Osteocyte (in vitro differentiated cells): Measurements from ENCODE around the gene ZC3H7B. TPM values are rescaled to one million over a fixed set of nuclear protein-coding genes. Genes with fewer than 3 reads are reported as not detected.

Experiments
- DNase-seq: peaks from one replicate; pipeline ENCODE4 v3.0.0; 2021; ENCODE audit warnings: mixed read lengths; ENCODE audit not compliant: unreplicated experiment; ENCODE audit errors: extremely low spot score
- H3K27ac Mint-ChIP-seq: one replicate; pipeline ENCODE4 v1.8.0; 2021; ENCODE audit warnings: mild to moderate bottlenecking, mixed read lengths; ENCODE audit not compliant: unreplicated experiment
- H3K27me3 Mint-ChIP-seq: one replicate; pipeline ENCODE4 v1.8.0; 2021; ENCODE audit warnings: mixed read lengths; ENCODE audit not compliant: unreplicated experiment
- H3K36me3 Mint-ChIP-seq: one replicate; pipeline ENCODE4 v1.8.0; 2021; ENCODE audit warnings: mixed read lengths; ENCODE audit not compliant: unreplicated experiment
- H3K4me1 Mint-ChIP-seq: one replicate; pipeline ENCODE4 v1.8.0; 2021; ENCODE audit warnings: mixed read lengths; ENCODE audit not compliant: unreplicated experiment
- H3K4me3 Mint-ChIP-seq: one replicate; pipeline ENCODE4 v1.8.0; 2021; ENCODE audit warnings: mild to moderate bottlenecking, moderate library complexity, mixed read lengths; ENCODE audit not compliant: unreplicated experiment
- H3K9me3 Mint-ChIP-seq: one replicate; pipeline ENCODE4 v1.8.0; 2021; ENCODE audit warnings: mixed read lengths; ENCODE audit not compliant: unreplicated experiment
- CTCF ChIP-seq: fragments of 200-600 bp; sonication (generic); IDR thresholded peaks from 2 replicates; pipeline ENCODE4 v1.5.0; 2021; ENCODE audit warnings: antibody characterized with exemption, mild to moderate bottlenecking, moderate library complexity
- total RNA-seq: library from RNA; stranded (reverse); gene quantifications from 2 replicates; pipeline ENCODE4 v1.2.1, GENCODE V29; 2021

ZC3H7B gene
- total RNA-seq, 1 donor from 2014 or later: 82.8 TPM

- TF ChIP-seq CTCF: no peak
- Mint-ChIP-seq H3K27ac (no peak overlapping the region), H3K27me3 (no peaks in the 10 kb centered on the region), H3K9me3 (no peaks in the 10 kb centered on the region), H3K36me3 (peaks cover 31% of the 10 kb centered on the region), H3K4me1 (peaks cover 14% of the 10 kb centered on the region), H3K4me3 (no peak overlapping the region)
- DNase-seq: no peak
Observed at GRCh38 chr22:41353862-41354575, 52.7 kb downstream of the ZC3H7B start.

- H3K9me3 Mint-ChIP-seq: no peaks in the 10 kb centered on the region
- peaks cover 13% of the 10 kb centered on the region for H3K4me1 Mint-ChIP-seq
- H3K36me3 Mint-ChIP-seq: peaks cover 33% of the 10 kb centered on the region
- no peak for DNase-seq
- no peak for TF ChIP-seq CTCF
- H3K27me3 Mint-ChIP-seq: no peaks in the 10 kb centered on the region
- no peak overlapping the region for H3K27ac Mint-ChIP-seq
- H3K4me3 Mint-ChIP-seq: no peak overlapping the region
Observed at GRCh38 chr22:41354979-41355378, 53.7 kb downstream of the ZC3H7B start.

- peaks cover 4% of the 10 kb centered on the region for H3K4me1 Mint-ChIP-seq
- TF ChIP-seq CTCF: no peak
- DNase-seq: no peak
- no peak overlapping the region for H3K4me3 Mint-ChIP-seq
- H3K27ac Mint-ChIP-seq: no peak overlapping the region
- H3K9me3 Mint-ChIP-seq: no peaks in the 10 kb centered on the region
- peaks cover 24% of the 10 kb centered on the region for H3K36me3 Mint-ChIP-seq
- no peaks in the 10 kb centered on the region for H3K27me3 Mint-ChIP-seq
Observed at GRCh38 chr22:41355895-41356294, 54.6 kb downstream of the ZC3H7B start.

GRCh38 chr22:41356430-41357028 is 55.2 kb downstream of the ZC3H7B start:
- no peak for TF ChIP-seq CTCF
- no peak for DNase-seq
- peaks cover 24% of the 10 kb centered on the region for H3K36me3 Mint-ChIP-seq
- no peak overlapping the region for H3K4me3 Mint-ChIP-seq
- no peak overlapping the region for H3K27ac Mint-ChIP-seq
- H3K4me1 Mint-ChIP-seq: peaks cover 4% of the 10 kb centered on the region
- H3K9me3 Mint-ChIP-seq: no peaks in the 10 kb centered on the region
- H3K27me3 Mint-ChIP-seq: no peaks in the 10 kb centered on the region

GRCh38 chr22:41357191-41357590 is 55.9 kb downstream of the ZC3H7B start:
- no peak overlapping the region for H3K27ac Mint-ChIP-seq

More at GRCh38 chr22:41357191-41357590, 55.9 kb downstream of the ZC3H7B start:
- Mint-ChIP-seq H3K4me1 (peaks cover 2% of the 10 kb centered on the region), H3K4me3 (no peak overlapping the region), H3K27me3 (no peaks in the 10 kb centered on the region), H3K36me3 (peaks cover 21% of the 10 kb centered on the region), H3K9me3 (no peaks in the 10 kb centered on the region)
- no peak for TF ChIP-seq CTCF
- DNase-seq: no peak
